HEK293T (cell line): ENCODE results near the gene UMAD1.
"Not testable (repeated sequence)": the region's sequence is repeated elsewhere in the genome, so short reads cannot be mapped to it uniquely, and the experiment has no call there.

Experiments
- CTCF ChIA-PET: fragments of 350-600 bp; formaldehyde crosslinking; extraction: SDS; loops from one replicate; lab custom pipeline; 2021; ENCODE audit warnings: antibody characterized with exemption, inconsistent platforms; lab: Yijun Ruan, JAX
- POLR2A ChIA-PET: fragments of 350-600 bp; formaldehyde crosslinking; extraction: SDS; loops from one replicate; lab custom pipeline; 2020; ENCODE audit warnings: antibody characterized with exemption, inconsistent platforms; lab: Yijun Ruan, JAX
- DNase-seq: peaks from one replicate; pipeline ENCODE4 v3.0.0; 2012; ENCODE audit warnings: mixed read lengths; ENCODE audit errors: extremely low spot score
- ARNT ChIP-seq: fragments of 450-650 bp; IDR thresholded peaks from 2 replicates; pipeline ENCODE4 v1.6.1; 2017; ENCODE audit warnings: mild to moderate bottlenecking
- BHLHE40 ChIP-seq: fragments of 450-650 bp; IDR thresholded peaks from 2 replicates; pipeline ENCODE4 v1.6.1; 2016; ENCODE audit warnings: mild to moderate bottlenecking, moderate library complexity, borderline replicate concordance
- CTBP1 ChIP-seq: fragments of 450-650 bp; IDR thresholded peaks from 2 replicates; pipeline ENCODE4 v1.6.1; 2016; ENCODE audit warnings: borderline replicate concordance
- ELF4 ChIP-seq: fragments of 450-650 bp; IDR thresholded peaks from 2 replicates; pipeline ENCODE4 v1.6.1; 2017; ENCODE audit warnings: antibody characterized with exemption
- FOXA1 ChIP-seq: fragments of 450-650 bp; IDR thresholded peaks from 2 replicates; pipeline ENCODE4 v1.6.1; 2016; ENCODE audit warnings: mild to moderate bottlenecking
- FOXK2 ChIP-seq: fragments of 450-650 bp; IDR thresholded peaks from 2 replicates; pipeline ENCODE4 v1.6.1; 2016; ENCODE audit warnings: mild to moderate bottlenecking
- FOXM1 ChIP-seq: fragments of 450-650 bp; IDR thresholded peaks from 2 replicates; pipeline ENCODE4 v1.6.1; 2017; ENCODE audit warnings: mild to moderate bottlenecking, borderline replicate concordance
- HDGF ChIP-seq: fragments of 450-650 bp; IDR thresholded peaks from 2 replicates; pipeline ENCODE4 v1.6.1; 2017; ENCODE audit warnings: antibody characterized with exemption, borderline replicate concordance
- L3MBTL2 ChIP-seq: fragments of 450-650 bp; conservative IDR thresholded peaks from 2 replicates; pipeline ENCODE4 v1.6.1; 2016; ENCODE audit warnings: mild to moderate bottlenecking
- LEF1 ChIP-seq: fragments of 450-650 bp; IDR thresholded peaks from 2 replicates; pipeline ENCODE4 v1.6.1; 2017; ENCODE audit warnings: mild to moderate bottlenecking, borderline replicate concordance
- NFRKB ChIP-seq: fragments of 450-650 bp; IDR thresholded peaks from 2 replicates; pipeline ENCODE4 v1.6.1; 2016; ENCODE audit warnings: mild to moderate bottlenecking, moderate library complexity
- SP1 ChIP-seq: fragments of 450-650 bp; IDR thresholded peaks from 2 replicates; pipeline ENCODE4 v1.6.1; 2017
- SUZ12 ChIP-seq: fragments of 450-650 bp; IDR thresholded peaks from 2 replicates; pipeline ENCODE4 v1.6.1; 2016; ENCODE audit warnings: mild to moderate bottlenecking
- TARDBP ChIP-seq: fragments of 450-650 bp; IDR thresholded peaks from 2 replicates; pipeline ENCODE4 v1.6.1; 2016
- ZNF384 ChIP-seq: fragments of 450-650 bp; IDR thresholded peaks from 2 replicates; pipeline ENCODE4 v1.6.1; 2016
- TF ChIP-seq, protein P1 (sequence below): fragments of 450-650 bp; IDR thresholded peaks from 2 replicates; pipeline ENCODE4 v1.6.1; 2016

UMAD1 gene

DNA sequence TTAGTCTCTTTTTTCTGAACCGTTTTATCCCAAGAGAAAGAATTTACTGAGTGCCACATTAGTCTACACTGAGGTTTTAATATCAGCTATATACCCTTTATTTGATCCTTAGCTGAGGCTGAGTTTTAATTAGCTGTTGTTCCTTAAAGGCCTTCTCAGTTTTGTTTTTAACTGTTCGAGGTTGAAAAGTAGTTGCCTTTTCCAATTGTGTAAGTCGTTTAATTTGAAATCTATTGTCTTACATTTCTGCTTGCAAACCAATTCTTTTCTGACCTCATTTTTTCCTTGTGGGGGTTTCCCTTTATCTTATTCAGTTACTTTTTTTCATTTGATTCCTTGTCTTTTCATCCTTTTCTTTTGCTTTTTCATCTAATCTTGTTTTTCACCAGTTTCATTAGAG, 30.8 kb downstream of the UMAD1 start:
- DNase-seq: no peak
- TF ChIP-seq FOXA1 (no peak), LEF1 (no peak), TARDBP (no peak), SUZ12 (no peak), L3MBTL2 (no peak), BHLHE40 (no peak), SP1 (no peak), FOXM1 (no peak), ELF4 (no peak), CTBP1 (no peak), ZNF384 (no peak), FOXK2 (no peak), HDGF (no peak), NFRKB (no peak), ARNT (no peak)
- TF ChIP-seq, protein P1, sequence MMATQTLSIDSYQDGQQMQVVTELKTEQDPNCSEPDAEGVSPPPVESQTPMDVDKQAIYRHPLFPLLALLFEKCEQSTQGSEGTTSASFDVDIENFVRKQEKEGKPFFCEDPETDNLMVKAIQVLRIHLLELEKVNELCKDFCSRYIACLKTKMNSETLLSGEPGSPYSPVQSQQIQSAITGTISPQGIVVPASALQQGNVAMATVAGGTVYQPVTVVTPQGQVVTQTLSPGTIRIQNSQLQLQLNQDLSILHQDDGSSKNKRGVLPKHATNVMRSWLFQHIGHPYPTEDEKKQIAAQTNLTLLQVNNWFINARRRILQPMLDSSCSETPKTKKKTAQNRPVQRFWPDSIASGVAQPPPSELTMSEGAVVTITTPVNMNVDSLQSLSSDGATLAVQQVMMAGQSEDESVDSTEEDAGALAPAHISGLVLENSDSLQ: no peak
- ChIA-PET CTCF (no interaction called here), POLR2A (no interaction called here)

DNA sequence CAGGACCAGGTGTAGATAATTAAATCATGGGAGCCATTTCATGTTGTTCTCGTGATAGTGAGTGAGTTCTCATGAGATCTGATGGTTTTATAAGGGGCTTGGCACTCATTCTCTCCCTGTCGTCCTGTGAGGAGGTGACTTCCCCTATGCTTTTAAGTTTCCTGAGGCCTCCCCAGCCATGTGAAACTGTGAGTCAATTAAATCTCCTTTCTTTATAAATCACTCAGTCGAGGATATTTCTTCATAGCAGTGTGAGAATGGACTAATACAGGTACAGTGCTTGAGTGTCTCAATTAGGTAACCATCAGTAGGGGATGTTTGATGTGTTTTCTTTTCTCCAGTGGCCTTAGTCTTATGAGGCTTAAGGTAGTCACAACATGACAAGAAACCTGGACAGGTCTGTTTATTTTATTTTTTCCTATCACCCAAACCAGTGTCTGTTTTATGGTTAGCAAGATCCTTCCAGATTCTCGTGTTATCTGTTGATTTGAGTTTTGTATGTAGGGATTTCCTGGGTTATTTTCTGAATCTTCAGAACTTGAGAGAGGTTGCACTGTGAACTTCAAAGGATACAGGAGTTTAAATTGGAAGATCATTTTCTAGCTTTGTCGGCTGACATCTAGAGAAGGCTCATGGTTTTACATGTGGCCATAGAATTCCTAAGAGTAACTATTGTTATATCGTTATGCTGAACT, 32.1 kb downstream of the UMAD1 start:
- TF ChIP-seq ELF4: no peak
- TF ChIP-seq FOXM1: no peak
- no peak for TF ChIP-seq SP1
- no peak for TF ChIP-seq L3MBTL2
- no peak for TF ChIP-seq CTBP1
- no peak for TF ChIP-seq ARNT
- TF ChIP-seq FOXA1: no peak
- no peak for TF ChIP-seq HDGF
- no peak for TF ChIP-seq ZNF384
- TF ChIP-seq, protein P1: no peak
- no peak for TF ChIP-seq FOXK2
- no peak for TF ChIP-seq TARDBP
- TF ChIP-seq BHLHE40: no peak
- TF ChIP-seq LEF1: no peak
- TF ChIP-seq NFRKB: no peak
- POLR2A ChIA-PET: no interaction called here
- DNase-seq: no peak
- CTCF ChIA-PET: interaction anchor here (0.5 kb wide), 1 partner anchor 544 kb away, joined by 3 read pairs; no protein-coding TSS in a partner anchor

DNA sequence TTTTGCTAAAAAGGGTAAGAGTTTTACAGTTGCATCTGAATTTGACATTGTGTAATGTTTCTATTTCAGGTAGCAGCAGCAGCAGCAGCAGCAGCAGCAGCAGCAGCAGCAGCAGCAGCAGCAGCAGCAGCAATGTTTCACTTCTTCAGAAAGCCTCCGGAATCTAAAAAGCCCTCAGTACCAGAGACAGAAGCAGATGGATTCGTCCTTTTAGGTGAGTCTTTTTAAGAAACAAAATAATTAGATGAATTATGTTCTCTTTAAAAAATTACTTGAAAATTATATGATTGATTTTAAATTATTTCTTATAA, 32.6 kb downstream of the UMAD1 start:
- ChIA-PET POLR2A (no interaction called here), CTCF (no interaction called here)
- TF ChIP-seq, protein P1: no peak
- no peak for TF ChIP-seq LEF1
- no peak for TF ChIP-seq FOXK2
- TF ChIP-seq ARNT: no peak
- TF ChIP-seq BHLHE40: no peak
- no peak for TF ChIP-seq ELF4
- no peak for TF ChIP-seq SUZ12
- no peak for TF ChIP-seq TARDBP
- TF ChIP-seq FOXM1: no peak
- no peak for TF ChIP-seq NFRKB
- TF ChIP-seq SP1: no peak
- no peak for TF ChIP-seq CTBP1
- TF ChIP-seq FOXA1: no peak
- no peak for DNase-seq

DNA sequence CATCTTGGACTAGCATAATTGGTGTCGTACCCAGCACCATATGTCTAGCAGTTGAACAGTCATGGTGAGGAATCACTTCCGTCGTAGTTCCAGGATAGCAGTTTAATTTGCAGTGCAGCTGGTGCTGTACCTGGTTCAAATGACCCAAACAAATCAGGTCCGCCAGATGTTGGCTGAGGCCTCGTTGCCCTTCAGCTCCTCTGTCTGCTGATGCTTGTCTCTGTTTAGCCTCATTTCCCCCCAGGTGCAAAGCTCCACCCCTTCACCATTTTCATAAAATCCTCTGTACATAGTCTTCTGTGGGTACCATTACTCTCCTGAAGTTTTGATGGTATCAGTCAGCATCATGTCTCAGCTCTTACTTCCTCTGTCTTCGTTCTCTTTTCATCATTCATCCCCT, 35.1 kb downstream of the UMAD1 start:
- no peak for DNase-seq
- TF ChIP-seq FOXA1 (no peak), NFRKB (no peak), SUZ12 (no peak), FOXM1 (no peak), LEF1 (no peak), SP1 (no peak), ELF4 (no peak), ARNT (no peak), BHLHE40 (no peak), L3MBTL2 (no peak), TARDBP (no peak)
- TF ChIP-seq, protein P1: no peak
- ChIA-PET CTCF (no interaction called here), POLR2A (no interaction called here)

DNA sequence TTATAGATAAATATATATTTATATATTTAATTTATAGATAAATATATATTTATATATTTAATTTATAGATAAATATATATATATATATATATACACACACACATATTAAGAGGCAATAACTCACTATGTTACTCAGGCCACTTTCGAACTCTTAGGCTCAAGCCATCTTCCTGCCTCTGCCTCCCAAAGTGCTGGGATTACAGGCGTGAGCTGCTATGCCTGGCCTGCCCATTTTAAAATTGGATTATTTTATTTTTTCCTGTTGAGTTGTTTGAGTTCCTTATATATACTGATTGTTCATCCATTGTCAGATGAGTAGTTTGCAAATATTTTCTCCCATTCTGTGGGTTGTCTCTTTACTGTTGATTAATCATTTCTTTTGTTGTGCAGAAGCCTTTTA, 39.1 kb downstream of the UMAD1 start:
- DNase-seq, CTCF ChIA-PET, POLR2A ChIA-PET: not testable (repeated sequence)
